Trophoblast cell (in vitro differentiated cells and primary cell): ENCODE results near the gene CFAP46.
A peak's percentile ranks its signal among the peaks of the same experiment; 100 is the strongest.

Experiments used
- DNase-seq, 2 donors: peaks; one replicate each; pipeline ENCODE4 v3.0.0-alpha.2; 2016
- H2AFZ ChIP-seq: 2 replicates; pipeline ENCODE4 v1.6.1; 2013; ENCODE audit warnings: low read length, moderate library complexity, mild to moderate bottlenecking; ENCODE audit not compliant: insufficient read depth, poor library complexity
- H2AK5ac ChIP-seq: 2 replicates; pipeline ENCODE4 v1.6.1; 2013; ENCODE audit warnings: mild to moderate bottlenecking, low read length
- H2BK120ac ChIP-seq: 2 replicates; pipeline ENCODE4 v1.6.1; 2013; ENCODE audit warnings: low read length, mild to moderate bottlenecking, moderate library complexity; ENCODE audit not compliant: insufficient read depth, poor library complexity
- H2BK12ac ChIP-seq: 2 replicates; pipeline ENCODE4 v1.6.1; 2013; ENCODE audit warnings: mild to moderate bottlenecking, low read length, moderate library complexity
- H2BK5ac ChIP-seq: 2 replicates; pipeline ENCODE4 v1.6.1; 2013; ENCODE audit warnings: low read length, low read depth, moderate library complexity, mild to moderate bottlenecking; ENCODE audit not compliant: poor library complexity
- H3K14ac ChIP-seq: 2 replicates; pipeline ENCODE4 v1.6.1; 2013; ENCODE audit warnings: mild to moderate bottlenecking, low read length
- H3K18ac ChIP-seq: 2 replicates; pipeline ENCODE4 v1.6.1; 2013; ENCODE audit warnings: mild to moderate bottlenecking, low read length
- H3K23ac ChIP-seq: 2 replicates; pipeline ENCODE4 v1.6.1; 2013; ENCODE audit warnings: low read length
- H3K27ac ChIP-seq: 2 replicates; pipeline ENCODE4 v1.5.1; 2013; ENCODE audit warnings: low read depth, mild to moderate bottlenecking, inconsistent platforms, low read length, moderate library complexity
- H3K27me3 ChIP-seq: 2 replicates; pipeline ENCODE4 v1.6.1; 2013; ENCODE audit warnings: inconsistent platforms, mild to moderate bottlenecking, low read length, moderate library complexity; ENCODE audit not compliant: insufficient read depth
- H3K36me3 ChIP-seq, 2 experiments: 1 replicate in 1 of 2; 2 replicates in 1 of 2; pipeline ENCODE4 v1.6.1; 2013; ENCODE audit warnings: low read length in 2 of 2, mild to moderate bottlenecking in 2 of 2, moderate library complexity in 1 of 2; ENCODE audit not compliant: insufficient read depth in 2 of 2, control insufficient read depth in 1 of 2
- H3K4ac ChIP-seq: 2 replicates; pipeline ENCODE4 v1.6.1; 2013; ENCODE audit warnings: low read depth, mild to moderate bottlenecking, low read length, moderate library complexity
- H3K4me1 ChIP-seq, 2 experiments: 1 replicate in 1 of 2; 2 replicates in 1 of 2; pipeline ENCODE4 v1.6.1; 2013; ENCODE audit warnings: low read length in 2 of 2, mild to moderate bottlenecking in 2 of 2, moderate library complexity in 1 of 2; ENCODE audit not compliant: insufficient read depth in 2 of 2, control insufficient read depth in 1 of 2
- H3K4me2 ChIP-seq: 2 replicates; pipeline ENCODE4 v1.6.1; 2013; ENCODE audit warnings: inconsistent platforms, mild to moderate bottlenecking, low read length, moderate library complexity
- H3K4me3 ChIP-seq: 2 replicates; pipeline ENCODE4 v1.5.1; 2013; ENCODE audit warnings: mild to moderate bottlenecking, low read depth, low read length, inconsistent platforms
- H3K79me1 ChIP-seq: one replicate; pipeline ENCODE4 v1.6.1; 2013; ENCODE audit warnings: low read length
- H3K79me2 ChIP-seq: 2 replicates; pipeline ENCODE4 v1.6.1; 2013; ENCODE audit warnings: low read length, mild to moderate bottlenecking; ENCODE audit not compliant: control insufficient read depth, insufficient read depth, poor library complexity
- H3K9ac ChIP-seq: 2 replicates; pipeline ENCODE4 v1.6.1; 2013; ENCODE audit warnings: mild to moderate bottlenecking, low read length
- H3K9me3 ChIP-seq: 2 replicates; pipeline ENCODE4 v1.6.1; 2013; ENCODE audit warnings: low read depth, mild to moderate bottlenecking, control low read depth, inconsistent platforms, low read length; ENCODE audit not compliant: insufficient read depth
- H4K12ac ChIP-seq: 2 replicates; pipeline ENCODE4 v1.6.1; 2013; ENCODE audit warnings: low read depth, mild to moderate bottlenecking, low read length, moderate library complexity
- H4K8ac ChIP-seq: 2 replicates; pipeline ENCODE4 v1.6.1; 2013; ENCODE audit warnings: low read depth, mild to moderate bottlenecking, low read length, moderate library complexity
- H4K91ac ChIP-seq: one replicate; pipeline ENCODE4 v1.6.1; 2013; ENCODE audit warnings: low read depth, mild to moderate bottlenecking, low read length, moderate library complexity
- WGBS: extraction: QIAGEN DNeasy Blood & Tissue Kit; methylation state at CpG from one replicate; pipeline ENCODE4 v1.1.7; 2013; ENCODE audit warnings: missing lambda C conversion rate; ENCODE audit not compliant: insufficient read length, insufficient coverage; ENCODE audit errors: extremely low coverage; 5-methylcytosine and 5-hydroxymethylcytosine counted together

Gene CFAP46

GRCh38 chr10:132914732-132915131 is 27.6 kb downstream of the CFAP46 start:
- Histone ChIP-seq H3K4me3 (no peak overlapping the region), H4K8ac (no peak overlapping the region), H3K79me1 (no peaks in the 10 kb centered on the region), H3K36me3 (no peaks in the 10 kb centered on the region), H3K14ac (no peak overlapping the region), H4K12ac (no peak overlapping the region), H3K79me2 (no peaks in the 10 kb centered on the region), H3K4me1 (peaks cover 0 to 5% of the 10 kb centered on the region in 2 experiments), H2BK120ac (no peak overlapping the region), H3K18ac (no peak overlapping the region), H2BK12ac (no peak overlapping the region), H2AFZ (no peak overlapping the region), H2BK5ac (no peak overlapping the region), H3K4ac (no peak overlapping the region), H3K9ac (no peak overlapping the region), H3K9me3 (peaks cover 8% of the 10 kb centered on the region), H3K23ac (no peak overlapping the region), H3K4me2 (no peak overlapping the region), H3K27ac (no peak overlapping the region), H4K91ac (no peak overlapping the region), H3K27me3 (no peaks in the 10 kb centered on the region), H2AK5ac (no peak overlapping the region)
- no CpG with 5 or more reads among the region's 17 CpGs for WGBS
- no peak for DNase-seq

- Histone ChIP-seq H4K12ac (no peak overlapping the region), H3K4ac (no peak overlapping the region), H3K79me2 (no peaks in the 10 kb centered on the region), H3K4me1 (peaks cover 0 to 5% of the 10 kb centered on the region in 2 experiments), H3K4me2 (no peak overlapping the region), H3K27me3 (no peaks in the 10 kb centered on the region), H3K79me1 (no peaks in the 10 kb centered on the region), H2AK5ac (no peak overlapping the region), H4K91ac (no peak overlapping the region), H3K14ac (no peak overlapping the region), H2BK120ac (no peak overlapping the region), H4K8ac (no peak overlapping the region), H3K27ac (no peak overlapping the region), H3K9me3 (peaks cover 8% of the 10 kb centered on the region), H3K4me3 (no peak overlapping the region), H3K9ac (no peak overlapping the region), H2AFZ (no peak overlapping the region), H3K36me3 (no peaks in the 10 kb centered on the region), H3K23ac (no peak overlapping the region), H2BK12ac (no peak overlapping the region), H2BK5ac (no peak overlapping the region), H3K18ac (no peak overlapping the region)
- no CpG with 5 or more reads among the region's 26 CpGs for WGBS
- no peak for DNase-seq
Observed at GRCh38 chr10:132913559-132914115, 28.7 kb downstream of the CFAP46 start.

- no peaks in the 10 kb centered on the region for H3K79me2 ChIP-seq
- H3K27me3 ChIP-seq, result no peaks in the 10 kb centered on the region
- no peak overlapping the region for H2BK12ac ChIP-seq
- H2AFZ ChIP-seq, result no peak overlapping the region
- H3K79me1 ChIP-seq, result no peaks in the 10 kb centered on the region
- H3K27ac ChIP-seq, result no peak overlapping the region
- peaks cover 9% of the 10 kb centered on the region for H3K9me3 ChIP-seq
- no peak overlapping the region for H3K4me2 ChIP-seq
- no peak overlapping the region for H3K14ac ChIP-seq
- peaks cover 0 to 5% of the 10 kb centered on the region in 2 experiments for H3K4me1 ChIP-seq
- H3K4ac ChIP-seq, result no peak overlapping the region
- H3K36me3 ChIP-seq, result no peaks in the 10 kb centered on the region
- H3K9ac ChIP-seq, result no peak overlapping the region
- DNase-seq, result no peak
- peak overlapping the region; percentile 18 for H3K4me3 ChIP-seq
- no peak overlapping the region for H4K12ac ChIP-seq
- no peak overlapping the region for H4K91ac ChIP-seq
- H3K18ac ChIP-seq, result no peak overlapping the region
- no peak overlapping the region for H3K23ac ChIP-seq
- WGBS, result no CpG with 5 or more reads among the region's 46 CpGs
- no peak overlapping the region for H2AK5ac ChIP-seq
- H2BK5ac ChIP-seq, result no peak overlapping the region
- no peak overlapping the region for H2BK120ac ChIP-seq
- H4K8ac ChIP-seq, result no peak overlapping the region
Observed at GRCh38 chr10:132912713-132913558, 29.4 kb downstream of the CFAP46 start.

- no peak overlapping the region for H4K91ac ChIP-seq
- H3K14ac ChIP-seq, result no peak overlapping the region
- no peaks in the 10 kb centered on the region for H3K79me1 ChIP-seq
- no peak overlapping the region for H3K27ac ChIP-seq
- peaks cover 9% of the 10 kb centered on the region for H3K9me3 ChIP-seq
- H3K9ac ChIP-seq, result no peak overlapping the region
- no peak overlapping the region for H3K4me2 ChIP-seq
- H2AFZ ChIP-seq, result no peak overlapping the region
- DNase-seq, result no peak
- peaks cover 0 to 5% of the 10 kb centered on the region in 2 experiments for H3K4me1 ChIP-seq
- no peak overlapping the region for H2BK120ac ChIP-seq
- H2AK5ac ChIP-seq, result no peak overlapping the region
- no peaks in the 10 kb centered on the region for H3K36me3 ChIP-seq
- H3K4ac ChIP-seq, result no peak overlapping the region
- no peak overlapping the region for H2BK5ac ChIP-seq
- no peak overlapping the region for H3K23ac ChIP-seq
- WGBS, result no CpG with 5 or more reads among the region's 7 CpGs
- no peaks in the 10 kb centered on the region for H3K79me2 ChIP-seq
- H4K12ac ChIP-seq, result no peak overlapping the region
- no peaks in the 10 kb centered on the region for H3K27me3 ChIP-seq
- H3K4me3 ChIP-seq, result no peak overlapping the region
- no peak overlapping the region for H2BK12ac ChIP-seq
- no peak overlapping the region for H3K18ac ChIP-seq
- H4K8ac ChIP-seq, result no peak overlapping the region
Observed at GRCh38 chr10:132912225-132912712, 30.1 kb downstream of the CFAP46 start.
